IMR-90 (cell line): ENCODE data around the gene LTN1. TPM values are rescaled to one million over a fixed set of nuclear protein-coding genes. Genes with fewer than 3 reads are reported as not detected.

Experiments
- ATAC-seq: fragments of 200-7000 bp; cut with Tn5 transposase; 2 replicates; pipeline ENCODE4 v1.9.1; 2020; ENCODE audit warnings: low read depth, mild to moderate bottlenecking, moderate library complexity
- BruUV-seq: library from RNA; stranded (reverse); fragments of 400-500 nt; replicated peaks from 2 replicates; lab custom pipeline; 2021; lab: Mats Ljungman, UMichigan
- CTCF ChIA-PET: fragments of 300-600 bp; formaldehyde crosslinking; extraction: SDS; loops from one replicate; lab custom pipeline; 2021; ENCODE audit warnings: antibody characterized with exemption; lab: Yijun Ruan, JAX
- POLR2A ChIA-PET: fragments of 300-600 bp; sonication (Branson Sonifier 250); formaldehyde crosslinking; loops from one replicate; lab custom pipeline; 2022; ENCODE audit warnings: antibody characterized with exemption; ENCODE audit not compliant: unreplicated experiment; lab: Charles Lee
- DNase-seq: peaks from one replicate; pipeline ENCODE4 v3.0.0; 2013
- H2AFZ ChIP-seq: replicated peaks from 2 replicates; pipeline ENCODE3; 2013; ENCODE audit warnings: low read length, mild to moderate bottlenecking; ENCODE audit not compliant: poor library complexity
- H2AK5ac ChIP-seq: 2 replicates; pipeline ENCODE4 v1.6.1; 2013; ENCODE audit warnings: low read depth, low read length, inconsistent platforms
- H2AK9ac ChIP-seq: replicated peaks from 2 replicates; pipeline ENCODE3; 2013; ENCODE audit warnings: mild to moderate bottlenecking, low read depth, low read length, moderate library complexity; ENCODE audit not compliant: poor library complexity
- H2BK120ac ChIP-seq: 2 replicates; pipeline ENCODE4 v1.6.1; 2013; ENCODE audit warnings: low read depth, low read length, inconsistent platforms
- H2BK15ac ChIP-seq: 3 replicates; pipeline ENCODE4 v1.6.1; 2013; ENCODE audit warnings: low read depth, low read length, inconsistent platforms
- H2BK20ac ChIP-seq: 2 replicates; pipeline ENCODE4 v1.6.1; 2013; ENCODE audit warnings: low read depth, mild to moderate bottlenecking, inconsistent platforms, low read length, moderate library complexity
- H2BK5ac ChIP-seq: 2 replicates; pipeline ENCODE4 v1.6.1; 2013; ENCODE audit warnings: mild to moderate bottlenecking, low read depth, low read length, inconsistent platforms; ENCODE audit not compliant: poor library complexity, severe bottlenecking
- H3K14ac ChIP-seq: replicated peaks from 2 replicates; pipeline ENCODE4 v1.6.1; 2013; ENCODE audit warnings: low read depth, low read length, inconsistent platforms
- H3K18ac ChIP-seq: 2 replicates; pipeline ENCODE4 v1.6.1; 2013; ENCODE audit warnings: low read depth, low read length, control low read depth
- H3K23ac ChIP-seq: 2 replicates; pipeline ENCODE4 v1.6.1; 2013; ENCODE audit warnings: low read depth, low read length, inconsistent platforms
- H3K27ac ChIP-seq: 2 replicates; pipeline ENCODE4 v1.5.1; 2013; ENCODE audit warnings: mild to moderate bottlenecking, control low read depth, low read length; ENCODE audit not compliant: insufficient read depth
- H3K27me3 ChIP-seq: 2 replicates; pipeline ENCODE4 v1.6.1; 2013; ENCODE audit warnings: low read length; ENCODE audit not compliant: control insufficient read depth, insufficient read depth
- H3K36me3 ChIP-seq: 2 replicates; pipeline ENCODE4 v1.6.1; 2013; ENCODE audit warnings: low read length, mixed read lengths; ENCODE audit not compliant: control insufficient read depth, insufficient read depth
- H3K4ac ChIP-seq: 2 replicates; pipeline ENCODE4 v1.6.1; 2013; ENCODE audit warnings: low read depth, low read length, inconsistent platforms
- H3K4me1 ChIP-seq: 2 replicates; pipeline ENCODE4 v1.6.1; 2013; ENCODE audit warnings: low read length, mixed read lengths; ENCODE audit not compliant: control insufficient read depth, insufficient read depth
- H3K4me2 ChIP-seq: 2 replicates; pipeline ENCODE4 v1.6.1; 2013; ENCODE audit warnings: low read depth, mild to moderate bottlenecking, control low read depth, low read length, moderate library complexity
- H3K4me3 ChIP-seq: 2 replicates; pipeline ENCODE4 v1.5.1; 2013; ENCODE audit warnings: low read depth, mild to moderate bottlenecking, control low read depth, low read length, moderate library complexity; ENCODE audit not compliant: insufficient read depth
- H3K56ac ChIP-seq: 2 replicates; pipeline ENCODE4 v1.6.1; 2013; ENCODE audit warnings: low read length, inconsistent platforms; ENCODE audit not compliant: insufficient read depth; ENCODE audit errors: extremely low read depth
- H3K79me1 ChIP-seq, 2 experiments: 2 replicates each; pipeline ENCODE4 v1.6.1; 2013; ENCODE audit warnings: low read length in 2 of 2, inconsistent platforms in 1 of 2, low read depth in 1 of 2
- H3K9ac ChIP-seq: 2 replicates; pipeline ENCODE4 v1.6.1; 2013; ENCODE audit warnings: low read depth, low read length, control low read depth
- H3K9me1 ChIP-seq: 2 replicates; pipeline ENCODE4 v1.6.1; 2013; ENCODE audit warnings: low read length, inconsistent platforms; ENCODE audit not compliant: insufficient read depth
- H3K9me3 ChIP-seq: 2 replicates; pipeline ENCODE4 v1.6.1; 2013; ENCODE audit warnings: low read length; ENCODE audit not compliant: control insufficient read depth, insufficient read depth
- H4K20me1 ChIP-seq: 2 replicates; pipeline ENCODE4 v1.6.1; 2013; ENCODE audit warnings: low read length, inconsistent platforms; ENCODE audit not compliant: insufficient read depth
- H4K5ac ChIP-seq: 2 replicates; pipeline ENCODE4 v1.6.1; 2013; ENCODE audit warnings: mild to moderate bottlenecking, low read depth, low read length, control low read depth
- H4K8ac ChIP-seq, 2 experiments: 2 replicates each; pipeline ENCODE4 v1.6.1; 2013; ENCODE audit warnings: low read depth in 2 of 2, low read length in 2 of 2, control low read depth in 1 of 2, inconsistent platforms in 1 of 2
- H4K91ac ChIP-seq: 2 replicates; pipeline ENCODE4 v1.6.1; 2013; ENCODE audit warnings: low read depth, low read length, inconsistent platforms; ENCODE audit not compliant: insufficient read depth
- BHLHE40 ChIP-seq: fragments of 150-350 bp; IDR thresholded peaks from 2 replicates; pipeline ENCODE4 v1.6.1; 2016; ENCODE audit warnings: mild to moderate bottlenecking, low read depth, low read length
- CEBPB ChIP-seq: IDR thresholded peaks from 2 replicates; pipeline ENCODE4 v1.6.1; 2012; ENCODE audit warnings: low read depth, low read length, improper control_type of control experiment
- ELK1 ChIP-seq: fragments of 150-350 bp; IDR thresholded peaks from 2 replicates; pipeline ENCODE4 v1.6.1; 2016; ENCODE audit warnings: low read depth, mild to moderate bottlenecking, low read length, moderate library complexity, borderline replicate concordance
- FOS ChIP-seq: fragments of 150-350 bp; IDR thresholded peaks from 2 replicates; pipeline ENCODE4 v1.6.1; 2016; ENCODE audit warnings: low read depth, low read length
- MAZ ChIP-seq: IDR thresholded peaks from 2 replicates; pipeline ENCODE4 v1.6.1; 2012; ENCODE audit warnings: low read depth, mild to moderate bottlenecking, low read length, improper control_type of control experiment, moderate library complexity, borderline replicate concordance
- MXI1 ChIP-seq: IDR thresholded peaks from 2 replicates; pipeline ENCODE4 v1.6.1; 2012; ENCODE audit warnings: low read depth, mild to moderate bottlenecking, low read length, moderate library complexity, borderline replicate concordance
- NFE2L2 ChIP-seq: fragments of 150-350 bp; IDR thresholded peaks from 2 replicates; pipeline ENCODE4 v1.6.1; 2016; ENCODE audit warnings: low read depth, mild to moderate bottlenecking, low read length
- RAD21 ChIP-seq: IDR thresholded peaks from 2 replicates; pipeline ENCODE4 v1.6.1; 2012; ENCODE audit warnings: low read length, improper control_type of control experiment
- RCOR1 ChIP-seq: IDR thresholded peaks from 2 replicates; pipeline ENCODE4 v1.6.1; 2012; ENCODE audit warnings: mild to moderate bottlenecking, low read length, improper control_type of control experiment; ENCODE audit not compliant: insufficient replicate concordance
- RFX5 ChIP-seq: IDR thresholded peaks from 2 replicates; pipeline ENCODE4 v1.8.0; 2012; ENCODE audit warnings: low read depth, mild to moderate bottlenecking, low read length, moderate library complexity
- SMC3 ChIP-seq: fragments of 150-350 bp; IDR thresholded peaks from 2 replicates; pipeline ENCODE4 v1.6.1; 2016; ENCODE audit warnings: low read depth, mild to moderate bottlenecking, antibody characterized with exemption, low read length, moderate library complexity
- USF2 ChIP-seq: fragments of 150-350 bp; IDR thresholded peaks from 2 replicates; pipeline ENCODE4 v1.6.1; 2017; ENCODE audit warnings: mild to moderate bottlenecking, antibody characterized with exemption, low read length, low read depth
- WGBS, 2 experiments: methylation state at CpG; one replicate each; pipeline versions ENCODE4 v1.1.5 to v1.1.7; 2013; ENCODE audit warnings: missing lambda C conversion rate in 2 of 2; ENCODE audit not compliant: insufficient read length in 1 of 2; ENCODE audit errors: extremely low coverage in 2 of 2; 5-methylcytosine and 5-hydroxymethylcytosine counted together
- dilution Hi-C: fragments of 300-500 bp; cut with HindIII; formaldehyde crosslinking; loops from one replicate; pipeline ENCODE4 v1.14.3; 2018; ENCODE audit warnings: low sequenced_read_pairs; ENCODE audit not compliant: unreplicated experiment
- in situ Hi-C: fragments of 300-500 bp; cut with MboI; formaldehyde crosslinking; loops from 3 replicates; pipeline ENCODE4 v1.14.3; 2019; ENCODE audit warnings: low sequenced_read_pairs, inconsistent platforms, mixed read lengths
- intact Hi-C: fragments of 100-400 bp; cut with micrococcal nuclease; formaldehyde crosslinking; loops from 2 replicates; pipeline ENCODE4 v1.10.0; 2022
- polyA plus RNA-seq, 3 experiments: library from polyadenylated mRNA; depleted of rRNA; stranded (reverse); fragments of >200 nt; gene quantifications; 2 replicates each; pipeline ENCODE4 v1.2.3, GENCODE V29; 2012; ENCODE audit warnings: low replicate concordance in 1 of 3
- total RNA-seq: library from RNA; depleted of rRNA; stranded (reverse); fragments of >200 nt; gene quantifications from 2 replicates; pipeline ENCODE4 v1.2.3, GENCODE V29; 2012

LTN1 gene
- total and polyA plus RNA-seq, 2 of the 4 experiments (the other 2 are of a cell fraction), result 6.7 to 35.5 TPM

- Histone ChIP-seq H2AK5ac (peak overlapping the region; percentile 63; the same call in 1 of the 2 replicates), H2BK15ac (peak overlapping the region; percentile 68; the same call in 2 of the 3 replicates), H3K36me3 (no peaks in the 10 kb centered on the region), H3K9ac (peak overlapping the region; percentile 81), H3K27me3 (no peaks in the 10 kb centered on the region), H3K14ac (peak overlapping the region; percentile 98), H4K5ac (peak overlapping the region; percentile 90), H2AFZ (peak overlapping the region; percentile 100), H3K4me1 (0 out of 2 replicates have a peak, but pooled peaks cover 2% of the 10 kb centered on the region), H2BK120ac (peak overlapping the region; percentile 96), H3K9me3 (no peaks in the 10 kb centered on the region), H3K56ac (peak overlapping the region; percentile 57), H2BK20ac (peak overlapping the region; percentile 70; the same call in 1 of the 2 replicates), H2AK9ac (peak overlapping the region; percentile 99), H3K27ac (peak overlapping the region; percentile 92), H4K91ac (peak overlapping the region; percentile 97), H3K9me1 (peaks cover 3% of the 10 kb centered on the region; the same call in 1 of the 2 replicates), H3K4ac (peak overlapping the region; percentile 99), H3K79me1 (peaks cover 8 to 10% of the 10 kb centered on the region in 2 experiments; a peak in 3 of 4 replicates), H3K4me2 (peak overlapping the region; percentile 88), H3K23ac (peak overlapping the region; percentile 94), H4K8ac (peak overlapping the region; percentile 58 to 99), H2BK5ac (peak overlapping the region; percentile 97), H4K20me1 (no peaks in the 10 kb centered on the region), H3K4me3 (peak overlapping the region; percentile 72), H3K18ac (peak overlapping the region; percentile 94)
- dilution Hi-C loops (no loop called here), intact Hi-C loops (loop anchor here (5.0 kb wide), 1 partner anchor 63 kb away; no protein-coding TSS in a partner anchor), in situ Hi-C loops (no loop called here)
- DNase-seq (peak; percentile 92), ATAC-seq (peak; percentile 98)
- POLR2A ChIA-PET, result no interaction called here
- CTCF ChIA-PET, result interaction anchor here (0.6 to 1.0 kb wide), 2 partner anchors 8 to 140 kb away, joined by 3 read pairs; no protein-coding TSS in a partner anchor
- BruUV-seq, result no TSS peak
- WGBS, 2 experiments, result 1% methylated on average over 27 of the region's 47 CpGs; no CpG with 5 or more reads in 1 of the 2 experiments
- TF ChIP-seq RCOR1, result no peak
- no peak for TF ChIP-seq CEBPB
- no peak for TF ChIP-seq FOS
- peak; percentile 93 for TF ChIP-seq MXI1
- TF ChIP-seq RFX5, result no peak
- peak; percentile 93 for TF ChIP-seq USF2
- TF ChIP-seq RAD21, result no peak
- TF ChIP-seq MAZ, result no peak
- peak; percentile 92 for TF ChIP-seq BHLHE40
- TF ChIP-seq ELK1, result no peak
- no peak for TF ChIP-seq SMC3
- TF ChIP-seq NFE2L2, result no peak
Measured at GRCh38 chr21:28884976-28885852, 107.5 kb downstream of the LTN1 start.
